CD4-positive, alpha-beta T cell (primary cell): ENCODE measurements around the gene TMEM217. TPM values are rescaled to one million over a fixed set of nuclear protein-coding genes. Genes with fewer than 3 reads are reported as not detected.
A peak's percentile ranks its signal among the peaks of the same experiment; 100 is the strongest.
"Not testable (repeated sequence)": the region's sequence is repeated elsewhere in the genome, so short reads cannot be mapped to it uniquely, and the experiment has no call there.

ENCODE experiments used
- ATAC-seq: fragments of 200-7000 bp; cut with Tn5 transposase; one replicate; pipeline ENCODE4 v1.10.0; 2022; ENCODE audit warnings: mild to moderate bottlenecking; ENCODE audit not compliant: poor library complexity
- CTCF ChIA-PET: fragments of 350-600 bp; sonication (Branson Sonifier 250); formaldehyde crosslinking; loops from one replicate; lab custom pipeline; 2021; ENCODE audit warnings: antibody characterized with exemption, inconsistent platforms; lab: Charles Lee
- POLR2A ChIA-PET: fragments of 350-600 bp; sonication (Branson Sonifier 250); formaldehyde crosslinking; loops from one replicate; lab custom pipeline; 2021; ENCODE audit warnings: antibody characterized with exemption, inconsistent platforms; lab: Charles Lee
- DNase-seq, 14 experiments: peaks; one replicate each; pipeline ENCODE4 v3.0.0-alpha.2; 2013 to 2020; ENCODE audit warnings: mixed read lengths in 2 of 14
- H3K27ac ChIP-seq, 2 donors: one replicate each; pipeline versions ENCODE4 v1.5.1 to v1.7.0; 2013; ENCODE audit warnings: low read length in 2 of 2, low read depth in 1 of 2, mild to moderate bottlenecking in 1 of 2
- H3K27me3 ChIP-seq, 2 experiments: 1 replicate in 1 of 2; 2 replicates in 1 of 2; pipeline versions ENCODE4 v1.6.1 to v1.7.0; 2013; ENCODE audit warnings: low read length in 2 of 2, control low read depth in 1 of 2, mild to moderate bottlenecking in 1 of 2, moderate library complexity in 1 of 2; ENCODE audit not compliant: insufficient read depth in 2 of 2, control insufficient read depth in 1 of 2
- H3K36me3 ChIP-seq: one replicate; pipeline ENCODE4 v1.6.1; 2013; ENCODE audit warnings: low read length, control low read depth; ENCODE audit not compliant: insufficient read depth
- H3K4me1 ChIP-seq: one replicate; pipeline ENCODE4 v1.6.1; 2013; ENCODE audit warnings: low read length, control low read depth; ENCODE audit not compliant: insufficient read depth
- H3K4me3 ChIP-seq: one replicate; pipeline ENCODE4 v1.5.1; 2013; ENCODE audit warnings: mild to moderate bottlenecking, low read length, moderate library complexity
- H3K9me3 ChIP-seq, 2 experiments: 1 replicate in 1 of 2; 2 replicates in 1 of 2; pipeline versions ENCODE4 v1.6.1 to v1.7.0; 2013; ENCODE audit warnings: low read length in 2 of 2, mild to moderate bottlenecking in 2 of 2, control low read depth in 1 of 2, moderate library complexity in 1 of 2; ENCODE audit not compliant: control insufficient read depth in 1 of 2, insufficient read depth in 1 of 2
- H3K27ac Mint-ChIP-seq: one replicate; pipeline ENCODE4 v1.8.0; 2020; ENCODE audit warnings: mixed read lengths
- H3K27me3 Mint-ChIP-seq: one replicate; pipeline ENCODE4 v1.8.0; 2021; ENCODE audit warnings: mixed read lengths
- H3K36me3 Mint-ChIP-seq: one replicate; pipeline ENCODE4 v1.8.0; 2021; ENCODE audit warnings: low read depth, mixed read lengths
- H3K4me1 Mint-ChIP-seq: one replicate; pipeline ENCODE4 v1.8.0; 2021; ENCODE audit warnings: low read depth, mixed read lengths
- H3K4me3 Mint-ChIP-seq: one replicate; pipeline ENCODE4 v1.8.0; 2020; ENCODE audit warnings: mild to moderate bottlenecking, mixed read lengths
- H3K9me3 Mint-ChIP-seq: one replicate; pipeline ENCODE4 v1.8.0; 2020; ENCODE audit warnings: mixed read lengths
- CTCF ChIP-seq: fragments of 200-600 bp; IDR thresholded peaks from one replicate; pipeline ENCODE4 v1.8.0; 2022; ENCODE audit warnings: antibody characterized with exemption, mild to moderate bottlenecking
- intact Hi-C, 2 experiments: fragments of 100-400 bp; cut with DNase I in 1 of 2; cut with micrococcal nuclease in 1 of 2; formaldehyde crosslinking; loops; one replicate each; pipeline versions ENCODE4 v1.15.1 to v1.9.0; 2023 to 2025; cut with DNase I, micrococcal nuclease
- total RNA-seq, 174 experiments: library from RNA in 2 of 174; stranded (reverse) in 2 of 174; gene quantifications; one replicate each; pipeline ENCODE4 v1.2.3 and lab custom pipeline; 2021 to 2026

Gene TMEM217
- total RNA-seq, 2 experiments from 2014 or later: 0.41 to 0.47 TPM

- DNase-seq: peak in 1 of 14 experiments; percentile 17
- H3K4me1 Mint-ChIP-seq: peaks cover 63% of the 10 kb centered on the region
- POLR2A ChIA-PET: interaction anchor here (0.7 to 2.2 kb wide), 12 partner anchors 9 to 201 kb away, joined by 3 to 25 read pairs (median 4); partner anchors contain the start of gene MTCH1
- no peak for TF ChIP-seq CTCF
- intact Hi-C loops: no loop called here
- H3K36me3 ChIP-seq: no peaks in the 10 kb centered on the region
- peak overlapping the region; percentile 6 for H3K4me3 ChIP-seq
- ATAC-seq: no peak
- H3K4me3 Mint-ChIP-seq: peak overlapping the region; percentile 68
- peaks cover 72% of the 10 kb centered on the region for H3K4me1 ChIP-seq
- H3K27ac ChIP-seq: peak overlapping the region in 1 of 2 donors; percentile 4
- H3K36me3 Mint-ChIP-seq: no peaks in the 10 kb centered on the region
- no peaks in the 10 kb centered on the region for H3K27me3 ChIP-seq
- H3K9me3 ChIP-seq: no peaks in the 10 kb centered on the region
- H3K27me3 Mint-ChIP-seq: no peaks in the 10 kb centered on the region
- H3K27ac Mint-ChIP-seq: peak overlapping the region; percentile 81
- H3K9me3 Mint-ChIP-seq: no peaks in the 10 kb centered on the region
- CTCF ChIA-PET: interaction anchor here (1.1 to 1.7 kb wide), 7 partner anchors 15 to 169 kb away, joined by 3 to 5 read pairs (median 3); no protein-coding TSS in a partner anchor
Measured at GRCh38 chr6:37187321-37188022, 70.5 kb downstream of the TMEM217 start.

GRCh38 chr6:37185949-37186720, 71.8 kb downstream of the TMEM217 start:
- Mint-ChIP-seq H3K27ac (peak overlapping the region; percentile 40), H3K4me3 (peak overlapping the region; percentile 9), H3K4me1 (peaks cover 64% of the 10 kb centered on the region)
- H3K27me3 ChIP-seq, H3K27me3 Mint-ChIP-seq, H3K36me3 ChIP-seq, H3K27ac ChIP-seq, DNase-seq, intact Hi-C loops, H3K4me3 ChIP-seq, ATAC-seq, H3K9me3 ChIP-seq, H3K9me3 Mint-ChIP-seq, H3K36me3 Mint-ChIP-seq: not testable (repeated sequence)
- peaks cover 76% of the 10 kb centered on the region for H3K4me1 ChIP-seq
- ChIA-PET POLR2A (interaction anchor here (1.1 to 2.2 kb wide), 3 partner anchors 10 to 164 kb away, joined by 7 to 25 read pairs (median 17); no protein-coding TSS in a partner anchor), CTCF (interaction anchor here (0.7 to 1.7 kb wide), 5 partner anchors 22 to 1351 kb away, joined by 3 to 5 read pairs (median 3); no protein-coding TSS in a partner anchor)

GRCh38 chr6:37182736-37183590, 75.0 kb downstream of the TMEM217 start:
- H3K9me3 ChIP-seq: no peaks in the 10 kb centered on the region
- Mint-ChIP-seq H3K36me3 (no peaks in the 10 kb centered on the region), H3K9me3 (no peaks in the 10 kb centered on the region), H3K4me1 (peaks cover 61% of the 10 kb centered on the region), H3K4me3 (peak overlapping the region; percentile 74), H3K27ac (peak overlapping the region; percentile 95), H3K27me3 (no peaks in the 10 kb centered on the region)
- H3K4me1 ChIP-seq: peaks cover 72% of the 10 kb centered on the region
- H3K27me3 ChIP-seq: no peaks in the 10 kb centered on the region
- intact Hi-C loops: loop anchor here in 1 of 2 experiments (1.0 kb wide), 1 partner anchor 26 kb away; no protein-coding TSS in a partner anchor
- no peak for TF ChIP-seq CTCF
- H3K4me3 ChIP-seq: peak overlapping the region; percentile 20
- H3K36me3 ChIP-seq: no peaks in the 10 kb centered on the region
- DNase-seq (peak; percentile 28 to 93 (median 54)), ATAC-seq (peak; percentile 96)
- ChIA-PET POLR2A (interaction anchor here (0.6 to 2.1 kb wide), 12 partner anchors 10 to 424 kb away, joined by 3 to 13 read pairs (median 4); partner anchors contain the start of gene PIM1), CTCF (interaction anchor here (1.3 to 2.3 kb wide), 4 partner anchors 11 to 165 kb away, joined by 5 to 9 read pairs (median 5); no protein-coding TSS in a partner anchor)
- H3K27ac ChIP-seq: peak overlapping the region; percentile 51 to 55

- peaks cover 79% of the 10 kb centered on the region for H3K4me1 ChIP-seq
- H3K4me3 Mint-ChIP-seq, H3K27me3 ChIP-seq, H3K9me3 Mint-ChIP-seq, H3K27ac ChIP-seq, H3K9me3 ChIP-seq, H3K4me3 ChIP-seq, intact Hi-C loops, ATAC-seq, H3K27me3 Mint-ChIP-seq, H3K36me3 ChIP-seq: not testable (repeated sequence)
- Mint-ChIP-seq H3K27ac (peak overlapping the region; percentile 33), H3K4me1 (peaks cover 56% of the 10 kb centered on the region), H3K36me3 (peaks cover 11% of the 10 kb centered on the region)
- DNase-seq: peak in 1 of 14 experiments; percentile 23
- ChIA-PET CTCF (interaction anchor here (1.1 to 1.7 kb wide), 3 partner anchors 27 to 130 kb away, joined by 3 to 4 read pairs (median 4); no protein-coding TSS in a partner anchor), POLR2A (interaction anchor here (0.8 to 1.2 kb wide), 2 partner anchors 9 to 194 kb away, joined by 3 to 8 read pairs; no protein-coding TSS in a partner anchor)
Measured at GRCh38 chr6:37180610-37181009, 77.3 kb downstream of the TMEM217 start.
